GM19455 (cell line): ENCODE data around the gene ARHGAP23.
"Not testable (repeated sequence)": the region's sequence is repeated elsewhere in the genome, so short reads cannot be mapped to it uniquely, and the experiment has no call there.

Experiments
- ATAC-seq: cut with Tn5 transposase; IDR thresholded peaks from one replicate; pipeline ENCODE4 v1.9.1; 2021; ENCODE audit not compliant: unreplicated experiment

The ARHGAP23 gene

GRCh38 chr17:38484242-38485145 is 56.2 kb downstream of the ARHGAP23 start:
- not testable (repeated sequence) for ATAC-seq

- ATAC-seq: no peak
Measured at GRCh38 chr17:38485146-38485468, 56.8 kb downstream of the ARHGAP23 start.

DNA sequence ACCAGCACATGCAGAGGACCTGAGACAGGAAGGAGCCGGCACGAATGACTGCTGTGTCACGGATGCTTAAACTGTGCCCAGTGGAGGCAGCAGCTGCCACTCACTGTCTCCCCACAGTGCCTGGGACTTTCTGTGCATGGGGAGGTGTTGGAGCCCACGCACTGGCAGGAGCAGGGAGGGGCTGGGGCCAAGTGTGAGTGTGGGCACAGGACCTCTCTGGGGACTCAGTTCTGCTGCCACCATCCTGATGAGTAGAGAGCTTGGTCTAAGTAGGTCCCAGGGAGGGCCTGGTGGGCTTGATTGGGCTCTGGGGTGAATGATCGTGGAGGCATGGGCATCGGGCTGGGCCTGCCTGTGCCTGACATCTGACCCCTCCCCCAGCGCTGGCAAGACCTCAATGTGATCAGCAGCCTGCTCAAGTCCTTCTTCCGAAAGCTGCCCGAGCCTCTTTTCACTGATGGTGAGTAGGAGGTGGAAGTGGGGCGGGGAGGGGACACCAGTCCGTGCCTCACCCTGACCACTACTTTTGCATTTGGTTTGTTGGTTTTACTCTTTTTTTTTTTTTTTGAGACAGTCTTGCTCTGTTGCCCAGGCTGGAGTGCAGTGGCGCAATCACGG is 57.5 kb downstream of the ARHGAP23 start:
- ATAC-seq: not testable (repeated sequence)

- not testable (repeated sequence) for ATAC-seq
Measured at GRCh38 chr17:38489774-38490173, 61.5 kb downstream of the ARHGAP23 start.

DNA sequence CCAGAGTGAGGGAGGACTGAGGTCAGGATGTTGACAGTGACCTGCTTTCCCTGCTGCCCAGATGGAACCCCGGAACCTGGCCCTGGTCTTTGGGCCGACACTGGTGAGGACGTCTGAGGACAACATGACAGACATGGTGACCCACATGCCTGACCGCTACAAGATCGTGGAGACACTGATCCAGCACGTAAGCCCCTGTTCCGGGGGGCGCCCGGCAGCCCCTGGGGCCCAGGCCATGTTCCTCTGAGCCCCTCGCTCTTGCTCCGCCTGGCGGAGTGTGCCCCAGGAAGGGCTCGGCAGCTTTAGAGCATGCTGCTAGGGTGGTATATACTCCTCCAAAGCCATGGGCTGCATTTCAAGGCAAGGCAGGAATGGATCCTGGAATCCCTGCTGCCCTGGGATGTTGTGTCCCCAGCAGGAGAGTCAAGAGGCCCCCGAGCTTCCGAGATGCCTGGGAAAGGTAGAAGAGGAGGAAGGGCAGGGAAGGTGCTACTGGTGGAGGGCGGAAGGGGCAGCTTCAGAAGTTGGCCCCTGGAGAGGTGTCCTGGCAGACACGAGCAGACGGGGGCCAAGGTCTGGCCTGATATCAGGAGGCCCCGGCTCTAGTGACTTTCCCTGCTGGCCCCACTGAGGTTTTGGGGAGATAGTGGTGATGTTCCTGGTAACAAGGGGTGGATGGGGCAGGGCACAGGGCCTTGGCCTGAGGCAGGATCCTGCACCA is 63.2 kb downstream of the ARHGAP23 start:
- not testable (repeated sequence) for ATAC-seq

GRCh38 chr17:38492067-38493040 is 64.1 kb downstream of the ARHGAP23 start:
- not testable (repeated sequence) for ATAC-seq

DNA sequence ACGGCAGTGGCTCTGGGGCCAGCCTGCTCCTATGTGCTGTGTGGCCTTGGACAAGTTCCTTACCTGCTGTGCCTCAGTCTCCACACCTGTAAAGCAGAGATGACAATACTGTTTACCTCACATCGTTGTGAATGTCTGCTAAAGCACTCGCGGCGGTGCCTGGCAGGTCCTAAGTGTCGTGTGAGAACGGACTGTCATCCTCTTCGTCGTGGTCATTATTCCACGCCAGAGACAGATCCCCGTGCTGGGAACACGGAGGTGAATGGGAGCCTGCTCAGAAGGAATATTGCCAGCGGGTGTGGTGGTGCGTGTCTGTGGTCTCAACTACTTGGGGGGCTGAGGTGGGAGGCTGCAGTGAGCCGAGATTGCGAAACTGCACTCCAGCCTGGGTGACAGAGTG is 65.9 kb downstream of the ARHGAP23 start:
- ATAC-seq: not testable (repeated sequence)

DNA sequence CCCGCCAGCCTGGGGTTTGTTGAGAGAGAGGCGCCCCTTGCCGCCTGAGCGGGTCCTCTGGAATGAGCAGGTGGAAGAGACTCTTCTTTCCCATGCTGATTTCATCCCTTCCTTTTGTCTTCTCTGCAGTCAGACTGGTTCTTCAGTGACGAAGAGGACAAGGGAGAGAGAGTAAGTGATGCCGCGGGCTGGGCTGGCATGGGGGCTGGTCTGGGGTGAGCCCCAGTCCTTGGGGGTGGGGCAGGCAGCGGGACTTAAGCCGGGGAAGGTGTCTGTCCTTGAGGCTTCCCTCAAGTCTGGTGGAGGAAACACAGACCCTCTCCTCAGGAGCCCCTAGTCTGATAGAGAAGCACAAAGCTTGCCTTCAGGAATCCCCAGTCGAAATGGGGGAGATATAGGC is 69.4 kb downstream of the ARHGAP23 start:
- ATAC-seq: not testable (repeated sequence)

DNA sequence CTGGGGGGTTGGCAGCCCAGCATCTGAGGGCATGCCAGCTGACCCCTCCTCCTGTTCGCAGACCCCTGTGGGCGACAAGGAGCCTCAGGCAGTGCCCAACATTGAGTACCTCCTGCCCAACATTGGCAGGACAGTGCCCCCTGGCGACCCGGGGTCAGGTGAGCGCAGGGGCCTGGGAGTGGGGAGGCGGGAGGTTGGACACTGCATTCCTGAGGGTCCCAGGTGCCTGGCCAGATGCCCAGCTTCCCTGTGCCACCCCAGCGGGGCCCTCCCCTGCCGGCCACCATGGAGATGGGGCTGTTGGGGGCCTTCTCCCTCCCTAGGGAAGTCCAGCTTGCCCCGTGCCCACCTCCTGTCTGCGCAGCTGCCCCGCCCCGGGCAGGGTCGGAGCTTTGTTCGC is 70.1 kb downstream of the ARHGAP23 start:
- ATAC-seq: no peak

DNA sequence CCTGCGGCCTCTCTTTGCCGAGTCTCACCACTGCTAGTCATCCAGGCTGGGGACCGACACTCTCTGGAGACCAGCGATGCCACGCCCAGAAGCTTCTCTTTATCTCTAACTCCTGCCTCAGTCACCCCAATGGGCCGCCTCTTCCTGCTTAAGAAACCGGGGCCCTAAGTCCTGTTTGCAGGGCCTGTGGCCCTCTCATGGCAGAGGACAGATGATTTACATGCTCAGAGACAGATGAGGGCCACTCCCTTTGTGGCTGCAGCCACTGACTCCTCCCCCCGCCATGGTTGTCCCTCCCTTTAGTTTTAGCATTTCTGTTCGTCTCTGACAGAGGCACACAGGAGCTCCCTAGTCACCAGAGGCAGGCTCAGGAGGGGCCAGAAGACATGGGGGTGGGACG is 71.0 kb downstream of the ARHGAP23 start:
- ATAC-seq: not testable (repeated sequence)

- not testable (repeated sequence) for ATAC-seq
Measured at GRCh38 chr17:38501718-38502117, 73.5 kb downstream of the ARHGAP23 start.

DNA sequence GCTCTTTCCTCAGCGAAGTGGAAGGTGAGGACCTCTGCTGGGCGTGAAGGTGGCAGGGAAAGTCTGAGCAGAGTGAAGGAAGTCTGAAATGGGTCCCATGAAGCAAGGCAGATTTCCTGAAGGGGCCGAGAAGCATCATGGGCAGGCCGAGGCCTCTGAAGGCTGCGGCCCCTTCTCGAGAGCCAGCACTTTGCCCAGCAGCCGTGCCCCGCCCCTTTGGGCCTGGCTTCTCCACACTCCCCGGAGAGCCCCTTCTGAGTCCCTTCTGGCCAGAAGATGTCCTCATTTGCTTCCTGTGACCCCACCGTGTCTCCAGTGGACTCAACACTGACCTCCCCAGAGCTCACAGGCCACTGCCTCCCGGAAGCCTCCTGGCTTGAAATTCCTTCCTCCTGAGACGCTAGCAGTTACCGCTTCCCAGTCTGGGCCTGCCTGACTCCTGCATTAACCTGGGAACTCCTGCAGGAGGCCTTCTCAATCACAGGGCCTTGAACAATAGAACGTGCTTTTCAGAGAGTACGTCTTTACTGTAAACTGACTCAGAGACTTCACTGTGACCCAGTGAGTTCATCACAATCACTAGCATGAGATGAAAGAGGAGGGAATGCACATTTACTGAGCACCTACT is 75.1 kb downstream of the ARHGAP23 start:
- ATAC-seq: not testable (repeated sequence)

DNA sequence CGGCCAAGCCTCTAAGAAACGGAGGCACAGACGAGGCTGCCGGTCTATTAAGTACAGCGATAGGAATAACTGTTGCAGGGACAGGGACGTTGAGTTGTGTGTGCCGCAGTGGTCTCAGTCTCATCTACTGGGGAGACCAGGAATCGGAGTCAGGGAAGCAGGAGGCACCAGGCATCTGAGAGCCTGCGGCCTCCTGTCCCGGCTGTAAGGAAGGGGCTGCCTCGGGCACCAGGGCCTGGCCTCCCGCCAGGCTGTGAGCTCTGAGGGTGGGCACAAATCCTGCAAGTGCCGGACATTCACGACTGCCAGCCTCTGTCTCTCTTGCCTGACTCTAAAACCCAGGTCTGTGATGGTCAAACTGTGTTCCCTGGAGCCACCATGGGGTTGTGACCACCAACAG is 76.0 kb downstream of the ARHGAP23 start:
- ATAC-seq: no peak

- ATAC-seq: no peak
Measured at GRCh38 chr17:38507436-38507835, 79.2 kb downstream of the ARHGAP23 start.

- ATAC-seq: no peak
Measured at GRCh38 chr17:38507921-38508569, 79.8 kb downstream of the ARHGAP23 start.

DNA sequence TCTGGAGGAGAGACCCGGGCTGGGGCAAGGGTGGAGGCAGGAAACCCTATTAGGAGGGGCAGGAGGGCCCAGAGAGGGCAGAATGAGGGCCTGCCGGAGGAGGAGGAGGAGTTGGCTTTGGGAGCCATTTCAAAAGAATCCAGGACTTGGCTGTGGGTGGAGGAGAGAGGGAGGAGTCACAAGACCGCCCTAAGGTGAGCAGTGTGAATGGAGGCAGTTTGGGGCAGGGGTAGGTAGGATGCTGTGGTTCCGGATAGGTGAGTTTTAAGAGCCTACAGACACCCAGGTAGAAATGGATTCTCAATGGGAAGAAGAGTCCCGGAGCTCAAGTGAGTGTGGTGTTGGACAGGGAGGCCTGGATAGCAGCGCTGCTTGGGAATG is 80.3 kb downstream of the ARHGAP23 start:
- no peak for ATAC-seq

DNA sequence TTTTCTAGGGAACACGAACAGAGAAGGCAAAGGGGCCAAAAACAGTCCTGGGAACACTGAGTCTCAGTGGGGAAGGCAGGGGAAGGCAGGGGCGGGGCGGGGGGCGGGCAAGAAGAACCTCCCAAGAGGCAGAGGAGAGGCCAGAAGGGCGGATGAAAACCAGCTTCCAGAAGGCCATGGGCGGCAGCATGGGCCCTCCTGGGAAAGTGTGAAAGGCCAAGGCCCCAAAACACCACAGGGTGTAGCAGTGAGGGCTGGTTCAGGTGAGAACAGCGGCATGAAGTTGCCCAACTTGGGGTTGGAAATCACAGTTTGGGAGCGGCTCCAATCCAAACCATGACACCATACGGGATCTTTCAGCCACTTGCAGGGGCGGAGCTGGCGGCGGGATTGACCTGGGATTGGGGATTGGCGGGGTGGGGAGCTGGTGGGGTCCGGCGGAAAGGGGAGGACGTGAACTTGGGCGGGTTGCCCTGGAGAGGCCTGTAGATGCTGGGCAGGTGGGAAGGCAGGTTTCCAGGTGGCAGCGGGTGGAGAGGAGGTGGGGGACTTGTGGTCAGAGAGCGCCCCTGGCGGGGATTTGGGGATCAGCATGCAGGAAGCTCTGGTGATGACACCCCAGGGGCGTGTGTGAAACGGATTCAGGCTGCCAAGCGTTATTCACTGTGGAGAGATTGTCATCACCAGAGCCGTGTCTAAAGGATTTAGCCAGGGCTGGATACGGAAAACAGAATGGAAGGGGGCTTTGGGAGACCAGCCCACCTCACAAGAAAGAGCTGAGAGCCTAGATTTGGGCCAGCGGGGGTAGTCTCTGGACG is 80.9 kb downstream of the ARHGAP23 start:
- ATAC-seq: no peak

DNA sequence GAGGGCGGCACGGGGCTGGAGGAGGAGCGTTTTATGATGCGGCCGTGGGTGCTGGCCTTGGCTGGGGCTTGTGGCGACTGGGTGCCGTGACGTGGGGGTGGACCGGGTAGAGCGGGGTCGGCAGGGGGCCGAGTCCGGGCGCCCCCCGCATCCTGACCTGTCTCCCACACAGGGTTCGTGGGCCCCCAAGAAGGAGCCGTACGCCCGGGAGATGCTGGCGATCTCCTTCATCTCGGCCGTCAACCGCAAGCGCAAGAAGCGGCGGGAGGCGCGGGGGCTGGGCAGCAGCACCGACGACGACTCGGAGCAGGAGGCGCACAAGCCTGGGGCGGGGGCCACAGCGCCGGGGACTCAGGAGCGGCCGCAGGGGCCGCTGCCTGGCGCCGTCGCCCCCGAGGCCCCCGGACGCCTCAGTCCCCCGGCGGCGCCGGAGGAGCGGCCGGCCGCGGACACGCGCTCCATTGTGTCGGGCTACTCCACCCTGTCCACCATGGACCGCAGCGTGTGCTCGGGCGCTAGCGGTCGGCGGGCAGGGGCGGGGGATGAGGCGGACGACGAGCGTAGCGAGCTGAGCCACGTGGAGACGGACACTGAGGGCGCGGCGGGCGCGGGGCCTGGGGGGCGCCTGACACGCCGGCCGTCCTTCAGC is 81.6 kb downstream of the ARHGAP23 start:
- no peak for ATAC-seq
